Measurements from ENCODE around the gene TEDC1. TPM values are rescaled to one million over a fixed set of nuclear protein-coding genes. Genes with fewer than 3 reads are reported as not detected.
A peak's percentile ranks its signal among the peaks of the same experiment; 100 is the strongest.

Gene TEDC1
- total RNA-seq, 3 donors from 2014 or later (not counting 1 experiment from before 2014, with no cell fraction given), result 70.0 to 233 (median 112) TPM

GRCh38 chr14:105489542-105490266 is 1.3 kb upstream of the TEDC1 start:
- Histone ChIP-seq H3K4me1 (ENCODE audit: control insufficient read depth, insufficient read depth, low read length) (peaks cover 60% of the 10 kb centered on the region), H3K27ac (ENCODE audit: low read length) (peak overlapping the region; percentile 98), H3K36me3 (ENCODE audit: control insufficient read depth, insufficient read depth, low read length) (peaks cover 9% of the 10 kb centered on the region), H3K9me3 (ENCODE audit: control insufficient read depth, insufficient read depth, low read length) (no peaks in the 10 kb centered on the region), H3K4me3 (ENCODE audit: low read length) (peak overlapping the region; percentile 72), H3K27me3 (ENCODE audit: control insufficient read depth, insufficient read depth, low read length) (no peaks in the 10 kb centered on the region)
- H3K4me1 Mint-ChIP-seq, result peaks cover 25 to 59% of the 10 kb centered on the region in 2 donors
- H3K27me3 Mint-ChIP-seq (ENCODE audit: low read depth in 2 of 2), result no peaks in the 10 kb centered on the region
- intact Hi-C loops (cut with micrococcal nuclease), result loop anchor here (1.0 to 5.0 kb wide), 5 partner anchors 7 to 118 kb away; partner anchors contain the start of genes TEX22 and TMEM121
- ATAC-seq (peak in 2 of 3 donors; percentile 3 to 5), DNase-seq (peak; percentile 78 to 96)
- H3K4me3 Mint-ChIP-seq, result peak overlapping the region; percentile 91
- H3K9me3 Mint-ChIP-seq, result no peaks in the 10 kb centered on the region
- no peak for TF ChIP-seq CTCF (IDR thresholded peaks at IDR 0.05)
- peak overlapping the region; percentile 94 to 100 for H3K27ac Mint-ChIP-seq
- H3K36me3 Mint-ChIP-seq, result no peaks in the 10 kb centered on the region
- WGBS (ENCODE audit: insufficient coverage), result 1% methylated on average over 44 of the region's 44 CpGs

GRCh38 chr14:105490267-105490571 is 827 bp upstream of the TEDC1 start:
- Histone ChIP-seq H3K36me3 (ENCODE audit: control insufficient read depth, insufficient read depth, low read length) (peaks cover 9% of the 10 kb centered on the region), H3K27me3 (ENCODE audit: control insufficient read depth, insufficient read depth, low read length) (no peaks in the 10 kb centered on the region), H3K4me3 (ENCODE audit: low read length) (peak overlapping the region; percentile 72), H3K9me3 (ENCODE audit: control insufficient read depth, insufficient read depth, low read length) (no peaks in the 10 kb centered on the region), H3K4me1 (ENCODE audit: control insufficient read depth, insufficient read depth, low read length) (peaks cover 55% of the 10 kb centered on the region), H3K27ac (ENCODE audit: low read length) (peak overlapping the region; percentile 98)
- peak overlapping the region; percentile 94 to 100 for H3K27ac Mint-ChIP-seq
- intact Hi-C loops (cut with micrococcal nuclease), result loop anchor here (1.0 to 5.0 kb wide), 4 partner anchors 8 to 93 kb away; partner anchors contain the start of genes TEX22 and TMEM121
- peak overlapping the region; percentile 91 for H3K4me3 Mint-ChIP-seq
- H3K27me3 Mint-ChIP-seq (ENCODE audit: low read depth in 2 of 2), result no peaks in the 10 kb centered on the region
- no peak for DNase-seq
- H3K4me1 Mint-ChIP-seq, result peaks cover 25 to 54% of the 10 kb centered on the region in 2 donors
- ATAC-seq, result no peak
- H3K9me3 Mint-ChIP-seq, result no peaks in the 10 kb centered on the region
- no peaks in the 10 kb centered on the region for H3K36me3 Mint-ChIP-seq
- WGBS (ENCODE audit: insufficient coverage), result under 1% methylated on average over 33 of the region's 33 CpGs
- no peak for TF ChIP-seq CTCF (IDR thresholded peaks at IDR 0.05)

- Mint-ChIP-seq H3K27ac (peak overlapping the region; percentile 94 to 100), H3K9me3 (no peaks in the 10 kb centered on the region), H3K27me3 (ENCODE audit: low read depth in 2 of 2) (no peaks in the 10 kb centered on the region), H3K36me3 (no peaks in the 10 kb centered on the region), H3K4me3 (peak overlapping the region; percentile 90), H3K4me1 (peaks cover 18 to 43% of the 10 kb centered on the region in 2 donors)
- intact Hi-C loops (cut with micrococcal nuclease), result loop anchor here (1.0 to 5.0 kb wide), 4 partner anchors 36 to 470 kb away; partner anchors contain the start of genes BRF1, CDCA4, TEX22 and TMEM121
- WGBS (ENCODE audit: insufficient coverage), result 1% methylated on average over 53 of the region's 53 CpGs
- TF ChIP-seq CTCF (IDR thresholded peaks at IDR 0.05), result no peak
- Histone ChIP-seq H3K4me1 (ENCODE audit: control insufficient read depth, insufficient read depth, low read length) (peaks cover 42% of the 10 kb centered on the region), H3K9me3 (ENCODE audit: control insufficient read depth, insufficient read depth, low read length) (no peaks in the 10 kb centered on the region), H3K4me3 (ENCODE audit: low read length) (peak overlapping the region; percentile 50), H3K27ac (ENCODE audit: low read length) (peak overlapping the region; percentile 92), H3K36me3 (ENCODE audit: control insufficient read depth, insufficient read depth, low read length) (peaks cover 9% of the 10 kb centered on the region), H3K27me3 (ENCODE audit: control insufficient read depth, insufficient read depth, low read length) (no peaks in the 10 kb centered on the region)
- peak; percentile 35 to 56 (median 42) for ATAC-seq
- DNase-seq, result peak; percentile 88 to 91
These were observed 424 bp downstream of the TEDC1 start for GRCh38 chr14:105491366-105491973.

All from natural killer cell (primary cell).